ENCODE results near the gene GCK.

Gene GCK

DNA sequence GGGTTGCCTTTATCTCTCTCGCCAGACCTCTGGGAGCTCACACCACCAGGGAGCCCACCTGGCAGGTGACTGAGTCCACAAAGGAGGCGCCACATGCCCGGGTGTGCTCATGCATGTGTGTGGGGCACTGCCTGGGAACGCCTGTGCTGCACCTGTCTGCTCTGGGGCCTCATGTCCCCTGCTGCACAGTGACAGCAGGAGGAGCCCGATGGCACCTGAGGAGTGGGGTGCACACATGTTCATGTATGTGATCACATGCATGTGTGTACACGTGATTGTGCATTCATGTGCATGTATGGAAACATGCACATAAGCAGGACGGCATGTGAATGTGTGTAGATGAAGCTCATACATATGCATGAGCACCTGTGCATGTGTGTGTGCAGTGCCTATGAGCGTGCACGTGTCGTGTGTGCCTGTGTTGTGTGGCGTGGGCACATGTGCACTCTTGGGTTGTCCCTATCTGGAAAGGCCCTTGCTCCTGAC is 33.6 kb upstream of the GCK start:
- no peak for DNase-seq (ENCODE audit: low read depth in 1 of 2, low spot score in 1 of 2)

DNA sequence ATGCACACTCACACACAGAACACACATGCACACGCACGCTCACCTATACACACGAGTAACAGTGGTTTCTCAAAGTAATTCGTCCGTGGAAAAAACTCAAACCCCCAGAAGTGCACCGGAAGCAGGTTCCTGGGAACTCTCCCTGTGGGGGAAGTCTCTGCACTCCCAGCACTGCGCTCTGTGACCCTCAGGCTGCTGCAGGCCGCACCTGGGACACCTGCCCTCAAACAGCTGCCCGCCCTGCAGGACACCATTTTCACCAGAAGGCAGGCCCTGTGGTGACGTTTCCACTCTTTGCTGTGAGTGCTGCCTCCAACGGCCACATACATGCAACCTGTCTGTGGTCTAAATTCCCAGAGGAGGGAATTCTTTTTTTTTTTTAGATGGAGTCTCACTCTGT is 32.8 kb upstream of the GCK start:
- no peak for DNase-seq (ENCODE audit: low read depth in 1 of 2, low spot score in 1 of 2)

- DNase-seq (ENCODE audit: low read depth in 1 of 2, low spot score in 1 of 2): no peak
Observed at GRCh38 chr7:44221231-44221791, 32.1 kb upstream of the GCK start.

GRCh38 chr7:44220358-44221112 is 31.3 kb upstream of the GCK start:
- no peak for DNase-seq (ENCODE audit: low read depth in 1 of 2, low spot score in 1 of 2)

GRCh38 chr7:44220046-44220357 is 30.8 kb upstream of the GCK start:
- no peak for DNase-seq (ENCODE audit: low read depth in 1 of 2, low spot score in 1 of 2)

- no peak for DNase-seq (ENCODE audit: low read depth in 1 of 2, low spot score in 1 of 2)
Observed at GRCh38 chr7:44219371-44220045, 30.3 kb upstream of the GCK start.

DNA sequence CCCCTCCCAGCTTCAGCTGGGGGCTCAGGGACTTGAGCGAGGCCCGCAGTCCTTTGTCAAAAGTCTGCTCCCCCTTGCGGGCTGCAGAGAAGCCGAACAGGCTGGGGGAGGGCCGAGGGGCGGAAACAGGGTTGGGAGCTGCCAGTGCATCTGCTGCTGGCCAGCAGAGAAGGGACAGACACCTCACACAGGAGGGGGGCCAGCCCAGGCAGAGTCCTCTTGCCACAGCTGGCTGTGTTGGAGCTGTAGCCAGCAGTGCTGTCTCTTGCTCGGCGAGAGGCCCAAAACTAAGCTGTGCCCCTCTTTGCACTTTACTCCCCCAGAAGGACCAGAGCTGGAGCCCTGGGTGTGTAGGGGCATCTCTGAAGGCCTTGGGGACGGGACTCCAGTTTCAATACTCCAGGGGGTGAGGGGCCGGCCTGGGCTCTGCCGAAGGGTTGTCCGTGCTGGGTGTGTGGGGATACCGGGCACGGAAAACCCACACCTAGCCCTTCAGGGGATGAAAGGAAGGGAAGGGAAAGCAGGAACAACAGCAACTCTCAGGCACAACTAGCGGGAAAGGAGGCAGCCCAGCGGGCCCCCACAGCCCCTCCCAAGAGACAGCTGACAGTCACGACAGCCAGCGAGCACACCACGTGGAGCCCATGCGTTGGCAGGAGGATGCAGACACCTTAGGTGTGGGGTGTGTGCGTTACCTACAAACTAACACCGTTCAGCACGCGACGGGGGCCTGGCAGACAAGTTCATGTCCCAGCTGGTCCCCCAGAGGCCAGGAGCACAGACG is 29.4 kb upstream of the GCK start:
- DNase-seq (ENCODE audit: low read depth in 1 of 2, low spot score in 1 of 2): no peak

- DNase-seq (ENCODE audit: low read depth in 1 of 2, low spot score in 1 of 2): no peak
Observed at GRCh38 chr7:44217852-44218402, 28.7 kb upstream of the GCK start.

- no peak for DNase-seq (ENCODE audit: low read depth in 1 of 2, low spot score in 1 of 2)
Observed at GRCh38 chr7:44217223-44217714, 28.0 kb upstream of the GCK start.

- no peak for DNase-seq (ENCODE audit: low read depth in 1 of 2, low spot score in 1 of 2)
Observed at GRCh38 chr7:44216521-44217222, 27.4 kb upstream of the GCK start.

GRCh38 chr7:44216019-44216418 is 26.8 kb upstream of the GCK start:
- no peak for DNase-seq (ENCODE audit: low read depth in 1 of 2, low spot score in 1 of 2)

- DNase-seq (ENCODE audit: low read depth in 1 of 2, low spot score in 1 of 2): no peak
Observed at GRCh38 chr7:44215531-44215930, 26.3 kb upstream of the GCK start.

- no peak for DNase-seq (ENCODE audit: low read depth in 1 of 2, low spot score in 1 of 2)
Observed at GRCh38 chr7:44213877-44214388, 24.7 kb upstream of the GCK start.

DNA sequence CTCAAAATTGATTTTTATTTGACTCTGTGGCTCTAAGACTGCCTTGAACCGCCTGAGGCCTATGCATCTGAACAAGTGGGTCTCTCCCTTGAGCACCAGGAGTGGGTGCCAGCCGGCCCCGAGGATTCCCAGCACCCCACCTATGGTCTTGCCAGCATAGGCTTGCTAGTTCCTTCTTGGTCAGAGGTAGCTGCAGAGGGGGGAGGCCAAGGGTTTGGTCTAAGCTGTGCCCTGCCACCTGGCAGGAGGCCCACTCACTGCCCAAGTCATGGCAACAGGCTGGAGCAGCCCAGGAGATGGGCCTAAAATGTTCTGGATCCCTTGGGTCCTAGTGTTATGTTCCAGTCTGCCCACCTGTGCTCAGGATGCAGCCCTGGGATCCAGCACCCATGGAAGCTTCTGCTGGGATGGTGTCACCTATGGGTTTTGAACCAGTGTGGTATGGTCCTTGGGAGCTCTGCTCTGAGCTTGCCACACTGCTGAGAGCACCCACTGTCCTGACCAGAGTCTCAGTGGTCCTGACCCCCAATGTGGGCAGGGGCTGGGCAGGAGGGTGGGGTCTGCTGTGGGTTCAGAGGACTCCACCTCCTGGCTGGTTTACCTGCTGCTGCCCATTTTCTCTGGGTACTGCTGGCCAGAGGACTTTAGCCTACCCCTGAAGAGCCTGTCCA is 24.1 kb upstream of the GCK start:
- DNase-seq (ENCODE audit: low read depth in 1 of 2, low spot score in 1 of 2): no peak

GRCh38 chr7:44212581-44213184 is 23.4 kb upstream of the GCK start:
- DNase-seq (ENCODE audit: low read depth in 1 of 2, low spot score in 1 of 2): no peak

DNA sequence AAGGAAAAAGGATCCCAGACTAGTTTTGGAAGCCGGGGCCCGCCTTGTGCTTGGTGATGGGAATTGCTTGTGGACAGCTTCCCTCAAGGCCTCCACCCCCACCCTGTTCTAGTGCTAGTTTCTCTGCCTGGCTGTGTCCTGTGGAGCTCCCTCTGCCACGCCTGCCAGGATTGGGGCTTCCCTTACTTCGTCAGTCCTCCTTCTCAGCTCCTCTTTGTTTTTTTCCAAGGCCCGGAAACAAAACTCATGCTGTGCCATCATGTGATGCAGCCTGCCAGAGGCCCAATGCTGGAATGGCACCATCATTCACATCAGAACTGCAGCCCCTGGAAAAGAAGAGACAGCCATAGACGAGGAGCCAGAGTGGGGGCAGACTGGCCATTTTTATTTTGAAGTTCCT is 22.8 kb upstream of the GCK start:
- DNase-seq (ENCODE audit: low read depth in 1 of 2, low spot score in 1 of 2): no peak

DNA sequence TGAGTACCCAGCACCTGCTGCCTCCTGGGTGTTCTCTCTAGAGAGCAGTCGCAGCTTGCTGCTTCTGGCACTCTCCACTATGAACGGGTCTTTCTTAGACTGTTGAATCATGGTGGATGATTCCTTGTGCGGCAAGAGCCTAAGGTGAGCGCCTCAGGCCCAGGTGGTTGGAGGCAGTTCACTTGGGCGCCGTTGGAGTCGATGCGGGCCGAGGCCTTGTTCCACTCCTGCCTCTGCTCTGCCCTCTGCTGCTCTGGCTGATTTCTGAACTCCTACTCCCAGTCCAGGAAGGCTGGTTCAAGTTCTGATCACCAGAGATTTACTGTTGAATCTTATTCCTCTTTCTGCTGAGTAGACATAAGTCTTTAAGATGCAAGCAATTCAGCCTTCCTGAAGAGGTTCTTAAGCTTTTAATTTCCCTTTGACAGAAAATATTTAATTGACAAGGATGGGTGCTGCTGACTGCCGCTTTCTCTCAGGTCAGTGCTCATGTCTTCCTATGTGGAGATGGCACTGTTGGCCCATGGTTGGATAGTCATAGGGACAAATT is 22.0 kb upstream of the GCK start:
- no peak for DNase-seq (ENCODE audit: low read depth in 1 of 2, low spot score in 1 of 2)

DNA sequence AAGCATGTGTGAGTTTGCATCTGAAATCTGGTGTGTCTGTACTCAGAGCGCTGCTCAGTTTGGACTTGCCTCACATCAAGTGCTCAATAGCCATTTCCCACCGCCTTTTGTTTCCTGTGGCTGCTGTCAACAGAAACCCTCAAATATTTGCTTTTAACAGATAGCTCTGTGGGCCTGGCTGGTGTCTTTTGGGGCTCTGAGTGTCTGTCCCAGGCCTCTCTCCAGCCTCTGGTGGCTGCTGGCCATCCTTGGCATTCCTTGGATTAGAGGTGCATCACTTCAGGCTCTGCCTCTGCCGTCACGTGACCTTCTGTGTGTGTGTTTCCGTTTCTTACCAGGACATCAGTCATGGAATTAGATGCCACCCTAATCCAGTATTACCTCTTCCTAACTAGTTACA is 20.9 kb upstream of the GCK start:
- DNase-seq (ENCODE audit: low read depth in 1 of 2, low spot score in 1 of 2): no peak

- DNase-seq (ENCODE audit: low read depth in 1 of 2, low spot score in 1 of 2): no peak
Observed at GRCh38 chr7:44208085-44208484, 18.8 kb upstream of the GCK start.

All from stimulated activated CD4-positive, alpha-beta T cell treated with anti-CD3 and anti-CD28 coated beads, Interleukin-15, amount 100 ng/mL, for 1 hour (primary cell).